Embryonic facial prominence (tissue), 1 donor: ENCODE measurements around the gene MICOS13.
"Not testable (repeated sequence)": the region's sequence is repeated elsewhere in the genome, so short reads cannot be mapped to it uniquely, and the experiment has no call there.

Experiments
- DNase-seq: peaks from one replicate; pipeline ENCODE4 v3.0.0-alpha.2; 2016; ENCODE audit errors: extremely low spot score

Gene MICOS13

GRCh38 chr19:5700455-5701092 is 20.3 kb upstream of the MICOS13 start:
- no peak for DNase-seq

- DNase-seq, result no peak
Measured at GRCh38 chr19:5698635-5699422, 18.5 kb upstream of the MICOS13 start.

GRCh38 chr19:5697890-5698634 is 17.7 kb upstream of the MICOS13 start:
- DNase-seq, result no peak

- no peak for DNase-seq
Measured at GRCh38 chr19:5697022-5697889, 16.9 kb upstream of the MICOS13 start.

- no peak for DNase-seq
Measured at GRCh38 chr19:5696196-5697021, 16.1 kb upstream of the MICOS13 start.

- no peak for DNase-seq
Measured at GRCh38 chr19:5695649-5696195, 15.4 kb upstream of the MICOS13 start.

GRCh38 chr19:5694956-5695648 is 14.8 kb upstream of the MICOS13 start:
- DNase-seq, result no peak

GRCh38 chr19:5694167-5694955 is 14.0 kb upstream of the MICOS13 start:
- no peak for DNase-seq

- DNase-seq, result no peak
Measured at GRCh38 chr19:5693195-5694166, 13.2 kb upstream of the MICOS13 start.

- DNase-seq, result no peak
Measured at GRCh38 chr19:5692723-5693194, 12.4 kb upstream of the MICOS13 start.

GRCh38 chr19:5691822-5692722 is 11.8 kb upstream of the MICOS13 start:
- no peak for DNase-seq

GRCh38 chr19:5690955-5691821 is 10.9 kb upstream of the MICOS13 start:
- no peak for DNase-seq

- DNase-seq, result peak; percentile 97
Measured at GRCh38 chr19:5690125-5690954, 10.0 kb upstream of the MICOS13 start, which contains the start of gene RPL36. RPL36 (plus strand) TSS chr19:5690295; CDS start chr19:5690508, 213 bp downstream.

GRCh38 chr19:5688262-5688881 is 8.1 kb upstream of the MICOS13 start:
- DNase-seq, result not testable (repeated sequence)
